A549 (cell line): ENCODE data around the gene RAB20. TPM values are rescaled to one million over a fixed set of nuclear protein-coding genes. Genes with fewer than 3 reads are reported as not detected.

ENCODE experiments used
- ATAC-seq, 2 experiments: fragments of 200-7000 bp in 1 of 2; fragments of >200 bp in 1 of 2; cut with Nextera tagmentation in 1 of 2; cut with Tn5 transposase in 1 of 2; 3 replicates each; pipeline versions ENCODE4 v1.8.0 to v1.9.1; 2018 to 2020; ENCODE audit warnings: mild to moderate bottlenecking in 1 of 2, moderate library complexity in 1 of 2
- CTCF ChIA-PET: fragments of 300-600 bp; sonication (Branson Sonifier 250); formaldehyde crosslinking; extraction: SDS; loops from one replicate; lab custom pipeline; 2021; ENCODE audit warnings: antibody characterized with exemption, inconsistent platforms; lab: Yijun Ruan, JAX
- POLR2A ChIA-PET: fragments of 350-600 bp; formaldehyde crosslinking; extraction: SDS; loops from one replicate; lab custom pipeline; 2021; ENCODE audit warnings: antibody characterized with exemption, inconsistent platforms; lab: Yijun Ruan, JAX
- DNase-seq, 2 experiments: peaks; one replicate each; pipeline versions ENCODE4 v3.0.0 to v3.0.0-alpha.2; 2011 to 2016; ENCODE audit warnings: low read depth in 1 of 2, low spot score in 1 of 2
- FAIRE-seq: peaks from 2 replicates; lab custom pipeline; 2011; peaks lifted over from hg19 to GRCh38; lab: Jason Lieb, UNC
- H3K27ac ChIP-seq, 2 experiments: fragments of >200 bp; sonication (Bioruptor Twin); formaldehyde crosslinking; 3 replicates each; pipeline ENCODE4 v1.5.1; 2016 to 2017
- H3K4me1 ChIP-seq: fragments of >200 bp; sonication (Bioruptor Twin); formaldehyde crosslinking; 3 replicates; pipeline ENCODE4 v1.6.1; 2016
- H3K4me2 ChIP-seq: fragments of >200 bp; sonication (Bioruptor Twin); formaldehyde crosslinking; 3 replicates; pipeline ENCODE4 v1.6.1; 2016
- H3K4me3 ChIP-seq: fragments of >200 bp; sonication (Bioruptor Twin); formaldehyde crosslinking; 3 replicates; pipeline ENCODE4 v1.5.1; 2016
- H3K9me3 ChIP-seq: fragments of >200 bp; sonication (Bioruptor Twin); formaldehyde crosslinking; 3 replicates; pipeline ENCODE4 v1.6.1; 2016
- ATOH8 ChIP-seq: fragments of 250-450 bp; sonication (Bioruptor Pico); IDR thresholded peaks from 2 replicates; pipeline ENCODE4 v1.5.0; 2020; ENCODE audit warnings: low read depth, mild to moderate bottlenecking, moderate library complexity
- BCL3 ChIP-seq: fragments of >200 bp; sonication (Bioruptor Twin); formaldehyde crosslinking; IDR thresholded peaks from 3 replicates; pipeline ENCODE4 v1.6.1; 2016
- CBX2 ChIP-seq: fragments of 200-600 bp; sonication (generic); IDR thresholded peaks from 2 replicates; pipeline ENCODE4 v1.6.1; 2016; ENCODE audit warnings: low read depth, mild to moderate bottlenecking, borderline replicate concordance
- CTCF ChIP-seq: fragments of >200 bp; sonication (Bioruptor Twin); formaldehyde crosslinking; IDR thresholded peaks from 3 replicates; pipeline ENCODE4 v1.5.1; 2016
- ESRRA ChIP-seq: fragments of 150-350 bp; IDR thresholded peaks from 2 replicates; pipeline ENCODE4 v1.6.1; 2014; ENCODE audit warnings: mild to moderate bottlenecking, low read length, borderline replicate concordance
- HOXB13 ChIP-seq: fragments of 250-450 bp; sonication (Bioruptor Pico); IDR thresholded peaks from 2 replicates; pipeline ENCODE4 v1.5.0; 2020; ENCODE audit warnings: low read depth, mild to moderate bottlenecking, moderate library complexity
- KDM1A ChIP-seq: fragments of 200-600 bp; sonication (generic); IDR thresholded peaks from 2 replicates; pipeline ENCODE4 v1.6.1; 2016; ENCODE audit warnings: low read depth, mild to moderate bottlenecking
- MAFK ChIP-seq: fragments of 450-650 bp; IDR thresholded peaks from 2 replicates; pipeline ENCODE4 v1.6.1; 2014; ENCODE audit not compliant: partially characterized antibody
- MAX ChIP-seq: IDR thresholded peaks from 2 replicates; pipeline ENCODE4 v1.6.1; 2012
- NPAS2 ChIP-seq: fragments of 250-450 bp; sonication (Bioruptor Pico); IDR thresholded peaks from 2 replicates; pipeline ENCODE4 v1.8.0; 2022; ENCODE audit warnings: mild to moderate bottlenecking, moderate library complexity, borderline replicate concordance
- RAD21 ChIP-seq, 2 experiments: fragments of >200 bp in 1 of 2; sonication (Bioruptor Twin) in 1 of 2; formaldehyde crosslinking in 1 of 2; IDR thresholded peaks in 1 of 2; conservative IDR thresholded peaks in 1 of 2; 2 replicates in 1 of 2; 3 replicates in 1 of 2; pipeline ENCODE4 v1.6.1; 2012 to 2018; ENCODE audit warnings: inconsistent platforms in 1 of 2
- RNF2 ChIP-seq: fragments of 200-600 bp; sonication (generic); IDR thresholded peaks from 2 replicates; pipeline ENCODE4 v1.6.1; 2016; ENCODE audit warnings: low read depth, mild to moderate bottlenecking, antibody characterized with exemption, moderate library complexity, borderline replicate concordance
- SMC3 ChIP-seq: fragments of >200 bp; sonication (Bioruptor Twin); formaldehyde crosslinking; IDR thresholded peaks from 3 replicates; pipeline ENCODE4 v1.6.1; 2018; ENCODE audit warnings: inconsistent platforms
- WGBS: methylation state at CpG from one replicate; pipeline ENCODE4 v1.1.6; 2017; ENCODE audit errors: missing lambda C conversion rate; 5-methylcytosine and 5-hydroxymethylcytosine counted together
- polyA plus RNA-seq, 4 experiments: library from polyadenylated mRNA; depleted of rRNA in 3 of 4; stranded (reverse); fragments of >200 nt; fragmentation: RNase III in 1 of 4; extraction: RNeasy Plus Mini Kit Qiagen cat#74134 plus additional on column Dnase treatment in 1 of 4; gene quantifications; 2 replicates in 3 of 4; 3 replicates in 1 of 4; pipeline ENCODE4 v1.2.3, GENCODE V29; 2011 to 2017

Gene RAB20
- polyA plus RNA-seq, 2 of the 4 experiments (the other 2 are of a cell fraction), result 1.0 to 1.5 TPM

- H3K4me1 ChIP-seq, result no peaks in the 10 kb centered on the region
- POLR2A ChIA-PET, result no interaction called here
- ATAC-seq (no peak), FAIRE-seq (no peak), DNase-seq (no peak)
- no peak overlapping the region; a peak in 1 of 6 replicates for H3K27ac ChIP-seq
- CTCF ChIA-PET, result no interaction called here
- no peaks in the 10 kb centered on the region for H3K9me3 ChIP-seq
- TF ChIP-seq ATOH8 (CRISPR knock-in tag) (no peak), RNF2 (no peak), ESRRA (no peak)
- no peak overlapping the region for H3K4me3 ChIP-seq
- H3K4me2 ChIP-seq, result no peak overlapping the region
- WGBS, result 86% methylated on average over 9 of the region's 11 CpGs
These were observed 81.9 kb downstream of the RAB20 start for GRCh38 chr13:110479648-110480047.

- TF ChIP-seq KDM1A, result no peak
- no peak for TF ChIP-seq CTCF
- TF ChIP-seq MAFK, result no peak
- TF ChIP-seq RAD21 (conservative IDR thresholded peaks at IDR 0.05 in 1 of 2, IDR thresholded peaks at IDR 0.05 in 1 of 2), result no peak
- no peak for TF ChIP-seq NPAS2 (CRISPR knock-in tag)
- CTCF ChIA-PET, result interaction anchor here (0.8 to 1.3 kb wide), 2 partner anchors 24 to 257 kb away, joined by 3 to 5 read pairs; no protein-coding TSS in a partner anchor
- H3K4me2 ChIP-seq, result no peak overlapping the region
- FAIRE-seq, result no peak
- H3K4me3 ChIP-seq, result no peak overlapping the region
- H3K27ac ChIP-seq, result no peak overlapping the region
- POLR2A ChIA-PET, result no interaction called here
- 96% methylated on average over 6 of the region's 6 CpGs for WGBS
- no peak for DNase-seq
- H3K4me1 ChIP-seq, result no peaks in the 10 kb centered on the region
- ATAC-seq, result no peak
- H3K9me3 ChIP-seq, result no peaks in the 10 kb centered on the region
These were observed 82.3 kb downstream of the RAB20 start for GRCh38 chr13:110479215-110479545.

- no peak overlapping the region for H3K4me3 ChIP-seq
- WGBS, result 82% methylated on average over 10 of the region's 16 CpGs
- FAIRE-seq (no peak), ATAC-seq (no peak; a peak in 1 of 6 replicates)
- no peak overlapping the region for H3K27ac ChIP-seq
- no peaks in the 10 kb centered on the region for H3K9me3 ChIP-seq
- no peak for TF ChIP-seq HOXB13 (CRISPR knock-in tag)
- no peak for TF ChIP-seq SMC3
- no peak for TF ChIP-seq BCL3
- TF ChIP-seq MAX, result no peak
- no peak for TF ChIP-seq CTCF
- no peak for TF ChIP-seq CBX2
- TF ChIP-seq, all 56 proteins: peak for 0
- ChIA-PET CTCF (interaction anchor here (0.8 to 1.3 kb wide), 2 partner anchors 23 to 256 kb away, joined by 3 to 5 read pairs; no protein-coding TSS in a partner anchor), POLR2A (no interaction called here)
- DNase-seq, result no peak
- Histone ChIP-seq H3K4me1 (no peaks in the 10 kb centered on the region), H3K4me2 (no peak overlapping the region)
These were observed 82.9 kb downstream of the RAB20 start for GRCh38 chr13:110478405-110479214.
